Measurements from ENCODE around the gene GLRX5.
A peak's percentile ranks its signal among the peaks of the same experiment; 100 is the strongest.

GLRX5 gene

GRCh38 chr14:95534299-95535225 is at the start of gene GLRX5:
Gene GLRX5 (plus strand): TSS chr14:95535050. CDS start chr14:95535090, 40 bp downstream.
- TF ChIP-seq GATA2 (IDR thresholded peaks at IDR 0.05; ENCODE audit: low read depth, low read length): no peak
- no peak for TF ChIP-seq GATA3 (IDR thresholded peaks at IDR 0.05; ENCODE audit: low read depth, low read length)

- TF ChIP-seq GATA2 (IDR thresholded peaks at IDR 0.05; ENCODE audit: low read depth, low read length) (no peak), GATA3 (IDR thresholded peaks at IDR 0.05; ENCODE audit: low read depth, low read length) (no peak)
Measured at GRCh38 chr14:95485222-95485819, 49.5 kb upstream of the GLRX5 start.

GRCh38 chr14:95486875-95487668 is 47.8 kb upstream of the GLRX5 start:
- no peak for TF ChIP-seq GATA3 (IDR thresholded peaks at IDR 0.05; ENCODE audit: low read depth, low read length)
- no peak for TF ChIP-seq GATA2 (IDR thresholded peaks at IDR 0.05; ENCODE audit: low read depth, low read length)

- TF ChIP-seq GATA2 (IDR thresholded peaks at IDR 0.05; ENCODE audit: low read depth, low read length): no peak
Measured at GRCh38 chr14:95487669-95488084, 47.2 kb upstream of the GLRX5 start.

GRCh38 chr14:95488376-95489213 is 46.3 kb upstream of the GLRX5 start:
- TF ChIP-seq GATA2 (IDR thresholded peaks at IDR 0.05; ENCODE audit: low read depth, low read length): no peak

GRCh38 chr14:95489214-95490137 is 45.4 kb upstream of the GLRX5 start:
- TF ChIP-seq GATA3 (IDR thresholded peaks at IDR 0.05; ENCODE audit: low read depth, low read length): no peak
- no peak for TF ChIP-seq GATA2 (IDR thresholded peaks at IDR 0.05; ENCODE audit: low read depth, low read length)

- TF ChIP-seq GATA3 (IDR thresholded peaks at IDR 0.05; ENCODE audit: low read depth, low read length) (no peak), GATA2 (IDR thresholded peaks at IDR 0.05; ENCODE audit: low read depth, low read length) (no peak)
Measured at GRCh38 chr14:95490138-95490509, 44.7 kb upstream of the GLRX5 start.

GRCh38 chr14:95490727-95491451 is 44.0 kb upstream of the GLRX5 start:
- TF ChIP-seq GATA3 (IDR thresholded peaks at IDR 0.05; ENCODE audit: low read depth, low read length): no peak
- TF ChIP-seq GATA2 (IDR thresholded peaks at IDR 0.05; ENCODE audit: low read depth, low read length): no peak

GRCh38 chr14:95491936-95492608 is 42.8 kb upstream of the GLRX5 start:
- TF ChIP-seq GATA3 (IDR thresholded peaks at IDR 0.05; ENCODE audit: low read depth, low read length) (no peak), GATA2 (IDR thresholded peaks at IDR 0.05; ENCODE audit: low read depth, low read length) (no peak)

GRCh38 chr14:95493503-95493902 is 41.3 kb upstream of the GLRX5 start:
- TF ChIP-seq GATA3 (IDR thresholded peaks at IDR 0.05; ENCODE audit: low read depth, low read length): no peak
- no peak for TF ChIP-seq GATA2 (IDR thresholded peaks at IDR 0.05; ENCODE audit: low read depth, low read length)

- TF ChIP-seq GATA3 (IDR thresholded peaks at IDR 0.05; ENCODE audit: low read depth, low read length): no peak
- TF ChIP-seq GATA2 (IDR thresholded peaks at IDR 0.05; ENCODE audit: low read depth, low read length): 0 out of 2 replicates have a peak, but pooled peaks have one; percentile 10
Measured at GRCh38 chr14:95493976-95494375, 40.9 kb upstream of the GLRX5 start.

Measured in SH-SY5Y (cell line).